ENCODE data around the gene SOD1. TPM values are rescaled to one million over a fixed set of nuclear protein-coding genes. Genes with fewer than 3 reads are reported as not detected.
"Not testable (repeated sequence)": the region's sequence is repeated elsewhere in the genome, so short reads cannot be mapped to it uniquely, and the experiment has no call there.

The SOD1 gene
- total RNA-seq, result 100 to 1,000 TPM; 190 to 265 TPM

DNA sequence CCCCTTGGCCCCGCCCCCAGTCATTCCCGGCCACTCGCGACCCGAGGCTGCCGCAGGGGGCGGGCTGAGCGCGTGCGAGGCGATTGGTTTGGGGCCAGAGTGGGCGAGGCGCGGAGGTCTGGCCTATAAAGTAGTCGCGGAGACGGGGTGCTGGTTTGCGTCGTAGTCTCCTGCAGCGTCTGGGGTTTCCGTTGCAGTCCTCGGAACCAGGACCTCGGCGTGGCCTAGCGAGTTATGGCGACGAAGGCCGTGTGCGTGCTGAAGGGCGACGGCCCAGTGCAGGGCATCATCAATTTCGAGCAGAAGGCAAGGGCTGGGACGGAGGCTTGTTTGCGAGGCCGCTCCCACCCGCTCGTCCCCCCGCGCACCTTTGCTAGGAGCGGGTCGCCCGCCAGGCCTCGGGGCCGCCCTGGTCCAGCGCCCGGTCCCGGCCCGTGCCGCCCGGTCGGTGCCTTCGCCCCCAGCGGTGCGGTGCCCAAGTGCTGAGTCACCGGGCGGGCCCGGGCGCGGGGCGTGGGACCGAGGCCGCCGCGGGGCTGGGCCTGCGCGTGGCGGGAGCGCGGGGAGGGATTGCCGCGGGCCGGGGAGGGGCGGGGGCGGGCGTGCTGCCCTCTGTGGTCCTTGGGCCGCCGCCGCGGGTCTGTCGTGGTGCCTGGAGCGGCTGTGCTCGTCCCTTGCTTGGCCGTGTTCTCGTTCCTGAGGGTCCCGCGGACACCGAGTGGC, at the start of gene SOD1:
Gene SOD1, plus strand, starts transcription at position 158 of the 723 bp plus-strand sequence. Its CDS starts 77 bp downstream, at position 235.
- H3K27ac Mint-ChIP-seq, result peak within 1 kb of the TSS; percentile 99
- peaks cover under 1% of the 10 kb centered on the region for H3K27me3 Mint-ChIP-seq
- CTCF ChIA-PET, result no interaction called here
- H3K36me3 Mint-ChIP-seq, result peaks cover 24% of the 10 kb centered on the region
- H3K4me3 Mint-ChIP-seq, result peak within 1 kb of the TSS; percentile 90
- H3K4me1 Mint-ChIP-seq, result peaks cover 67% of the 10 kb centered on the region
- DNase-seq (peak; percentile 96), ATAC-seq (peak; percentile 96)
- no peaks in the 10 kb centered on the region for H3K9me3 Mint-ChIP-seq (ENCODE audit: low read depth)

DNA sequence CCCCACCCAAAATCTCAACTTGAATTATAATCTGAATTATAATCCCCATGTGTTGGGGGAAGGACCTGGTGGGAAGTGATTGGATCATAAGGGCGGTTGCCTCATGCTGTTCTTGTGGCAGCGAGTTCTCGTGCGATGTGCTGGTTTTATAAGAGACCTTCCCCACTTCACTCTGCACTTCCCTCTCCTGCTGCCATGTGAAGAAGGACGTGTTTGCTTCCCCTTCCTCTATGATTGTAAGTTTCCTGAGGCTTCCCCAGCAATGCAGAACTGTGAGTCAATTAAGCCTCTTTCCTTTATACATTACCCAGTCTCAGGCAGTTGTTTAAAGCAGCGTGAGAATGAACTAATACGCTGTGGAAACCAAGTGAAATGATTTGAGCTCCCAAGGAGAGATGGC, 48.0 kb upstream of the SOD1 start:
- Mint-ChIP-seq H3K36me3 (peaks cover 3% of the 10 kb centered on the region), H3K4me1 (peaks cover 3% of the 10 kb centered on the region), H3K9me3 (ENCODE audit: low read depth) (peaks cover 7% of the 10 kb centered on the region), H3K4me3 (no peak overlapping the region), H3K27me3 (peaks cover 19% of the 10 kb centered on the region), H3K27ac (no peak overlapping the region)
- CTCF ChIA-PET, result interaction anchor here (1.3 kb wide), 1 partner anchor 413 kb away, joined by 3 read pairs; no protein-coding TSS in a partner anchor
- DNase-seq (no peak), ATAC-seq (no peak)

GRCh38 chr21:31612894-31613785, 46.4 kb upstream of the SOD1 start:
- H3K27ac Mint-ChIP-seq, result no peak overlapping the region
- DNase-seq, result no peak
- peaks cover 3% of the 10 kb centered on the region for H3K36me3 Mint-ChIP-seq
- peaks cover 3% of the 10 kb centered on the region for H3K4me1 Mint-ChIP-seq
- ATAC-seq, result no peak
- H3K27me3 Mint-ChIP-seq, result peaks cover 19% of the 10 kb centered on the region
- CTCF ChIA-PET, result interaction anchor here (0.6 to 0.8 kb wide), 3 partner anchors 11 to 527 kb away, joined by 3 to 6 read pairs (median 3); no protein-coding TSS in a partner anchor
- H3K4me3 Mint-ChIP-seq, result no peak overlapping the region
- peaks cover 7% of the 10 kb centered on the region for H3K9me3 Mint-ChIP-seq (ENCODE audit: low read depth)

GRCh38 chr21:31614705-31615104, 44.8 kb upstream of the SOD1 start:
- ATAC-seq (no peak), DNase-seq (no peak)
- Mint-ChIP-seq H3K36me3 (peaks cover 7% of the 10 kb centered on the region), H3K4me1 (peaks cover 11% of the 10 kb centered on the region), H3K27me3 (peaks cover 13% of the 10 kb centered on the region), H3K27ac (no peak overlapping the region), H3K9me3 (ENCODE audit: low read depth) (peaks cover 7% of the 10 kb centered on the region), H3K4me3 (no peak overlapping the region)
- CTCF ChIA-PET, result no interaction called here

DNA sequence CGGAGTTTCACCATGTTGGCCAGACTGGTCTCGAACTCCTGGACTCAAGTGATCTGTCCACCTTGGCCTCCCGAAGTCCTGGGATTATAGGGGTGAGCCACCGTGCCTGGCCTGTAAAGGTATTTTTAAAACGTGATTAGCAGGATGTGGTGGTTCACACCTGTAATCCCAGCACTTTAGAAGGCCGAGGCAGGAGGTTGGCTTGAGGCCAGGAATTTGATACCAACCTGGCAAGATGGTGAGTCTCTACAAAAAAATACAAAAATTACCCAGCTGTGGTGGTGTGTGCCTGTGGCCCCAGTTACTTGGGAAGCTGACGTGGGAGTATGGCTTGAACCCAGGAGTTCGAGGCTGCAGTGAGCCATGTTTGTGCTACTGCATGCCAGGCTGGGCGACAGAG, 43.3 kb upstream of the SOD1 start:
- ATAC-seq, result no peak
- H3K9me3 Mint-ChIP-seq (ENCODE audit: low read depth), result peaks cover 3% of the 10 kb centered on the region
- no peak overlapping the region for H3K4me3 Mint-ChIP-seq
- peaks cover 7% of the 10 kb centered on the region for H3K36me3 Mint-ChIP-seq
- no peak for DNase-seq
- no peak overlapping the region for H3K27ac Mint-ChIP-seq
- CTCF ChIA-PET, result no interaction called here
- peaks cover 13% of the 10 kb centered on the region for H3K27me3 Mint-ChIP-seq
- H3K4me1 Mint-ChIP-seq, result peaks cover 11% of the 10 kb centered on the region

DNA sequence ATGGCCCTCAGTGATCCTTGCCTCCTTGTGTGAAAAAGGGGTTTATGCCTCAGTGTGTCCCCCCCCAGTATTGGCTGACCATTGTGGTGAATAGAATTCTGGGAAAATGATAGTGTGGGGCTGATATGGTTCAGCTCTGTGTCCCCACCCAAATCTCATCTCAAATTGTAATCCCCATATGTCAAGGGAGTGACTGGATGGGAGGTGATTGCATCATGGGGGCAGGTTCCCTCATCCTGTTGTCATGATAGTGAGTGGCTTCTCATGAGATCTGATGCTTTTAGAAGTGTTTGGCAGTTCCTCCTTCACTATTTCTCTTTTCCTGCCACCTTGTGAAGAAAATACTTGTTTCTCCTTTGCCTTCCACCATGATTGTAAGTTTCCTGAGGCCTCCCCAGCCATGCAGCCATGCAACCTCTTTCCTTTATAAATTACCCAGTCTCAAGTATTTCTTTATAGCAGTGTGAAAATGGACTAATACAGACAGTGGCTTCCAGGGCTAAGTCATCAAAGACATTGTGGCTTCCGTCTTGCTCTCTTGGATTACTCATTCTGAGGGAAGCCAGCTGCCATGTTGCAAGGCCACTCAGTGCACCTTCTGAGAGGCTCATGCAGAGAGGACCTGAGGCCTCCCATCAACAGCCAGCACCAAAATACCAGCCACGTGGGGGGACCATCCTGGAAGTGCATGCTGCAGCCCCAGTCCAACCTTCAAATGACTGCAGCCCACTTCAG, 40.6 kb upstream of the SOD1 start:
- H3K4me1 Mint-ChIP-seq, result peaks cover 15% of the 10 kb centered on the region

GRCh38 chr21:31622397-31622796, 37.1 kb upstream of the SOD1 start:
- Mint-ChIP-seq H3K36me3 (peaks cover 5% of the 10 kb centered on the region), H3K27ac (no peak overlapping the region), H3K27me3 (no peaks in the 10 kb centered on the region), H3K4me1 (peaks cover 15% of the 10 kb centered on the region), H3K9me3 (ENCODE audit: low read depth) (no peaks in the 10 kb centered on the region), H3K4me3 (no peak overlapping the region)
- ATAC-seq (no peak), DNase-seq (no peak)
- CTCF ChIA-PET, result no interaction called here

More for the DNA sequence above, 40.6 kb upstream of the SOD1 start:
- Mint-ChIP-seq H3K27ac (no peak overlapping the region), H3K27me3 (peaks cover 2% of the 10 kb centered on the region), H3K36me3 (peaks cover 5% of the 10 kb centered on the region), H3K9me3 (ENCODE audit: low read depth) (no peaks in the 10 kb centered on the region), H3K4me3 (no peak overlapping the region)
- CTCF ChIA-PET, result interaction anchor here (0.6 kb wide), 1 partner anchor 37 kb away, joined by 3 read pairs; no protein-coding TSS in a partner anchor
- peak; percentile 46 for DNase-seq
- peak; percentile 36 for ATAC-seq

DNA sequence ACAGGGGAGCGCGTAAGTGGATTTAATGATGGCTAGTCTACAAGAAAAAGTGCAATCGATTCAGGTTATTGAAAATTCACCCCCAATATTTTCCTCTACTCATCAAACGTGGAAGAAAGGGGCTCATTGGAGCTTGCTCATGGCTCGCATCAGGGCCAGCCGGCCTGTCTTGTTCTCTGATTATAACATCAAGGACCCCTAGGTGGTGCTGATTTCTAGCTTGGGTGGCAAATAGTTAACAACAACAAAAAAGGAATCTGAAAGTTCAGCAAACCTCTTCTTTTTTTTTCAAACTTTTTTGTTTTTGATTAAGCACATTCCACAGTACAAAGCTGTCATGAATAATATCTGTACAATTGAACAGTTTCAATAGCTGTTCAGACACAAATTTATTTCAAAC, 35.8 kb upstream of the SOD1 start:
- CTCF ChIA-PET, result interaction anchor here (1.5 kb wide), 1 partner anchor 18 kb away, joined by 3 read pairs; no protein-coding TSS in a partner anchor
- Mint-ChIP-seq H3K27ac (no peak overlapping the region), H3K27me3 (peaks cover 2% of the 10 kb centered on the region), H3K4me1 (peaks cover 13% of the 10 kb centered on the region), H3K36me3 (peaks cover 3% of the 10 kb centered on the region), H3K9me3 (ENCODE audit: low read depth) (no peaks in the 10 kb centered on the region), H3K4me3 (no peak overlapping the region)
- DNase-seq (no peak), ATAC-seq (no peak)

- H3K4me3 Mint-ChIP-seq, result no peak overlapping the region
- CTCF ChIA-PET, result interaction anchor here (1.5 kb wide), 1 partner anchor 19 kb away, joined by 3 read pairs; no protein-coding TSS in a partner anchor
- DNase-seq (no peak), ATAC-seq (no peak)
- peaks cover 2% of the 10 kb centered on the region for H3K27me3 Mint-ChIP-seq
- H3K27ac Mint-ChIP-seq, result no peak overlapping the region
- H3K4me1 Mint-ChIP-seq, result peaks cover 8% of the 10 kb centered on the region
- peaks cover 1% of the 10 kb centered on the region for H3K36me3 Mint-ChIP-seq
- no peaks in the 10 kb centered on the region for H3K9me3 Mint-ChIP-seq (ENCODE audit: low read depth)
Observed at GRCh38 chr21:31624181-31624580, 35.3 kb upstream of the SOD1 start.

DNA sequence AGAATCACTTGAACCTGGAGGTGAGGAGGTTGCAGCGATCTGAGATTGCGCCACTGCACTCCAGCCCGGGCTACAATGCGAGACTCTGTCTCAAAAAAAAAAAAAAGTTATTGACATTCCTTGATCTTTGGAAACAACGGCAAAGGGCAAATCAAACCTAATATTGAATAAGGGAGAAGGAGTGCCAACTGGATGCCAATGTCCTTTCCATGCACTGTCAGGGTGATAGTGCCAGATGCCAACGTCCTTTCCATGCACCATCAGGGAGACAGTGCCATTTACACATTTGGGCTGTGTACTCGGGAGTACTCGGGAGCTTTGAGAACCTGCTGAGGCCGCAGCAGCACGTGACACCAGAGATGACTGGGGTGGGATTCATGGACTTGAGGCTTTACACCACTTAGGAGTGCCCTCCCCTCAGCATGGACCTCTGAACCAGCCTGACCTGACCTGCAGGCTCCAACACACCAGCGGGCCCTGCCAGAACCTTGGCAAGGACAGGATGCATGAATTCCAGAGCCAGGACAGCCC, 34.5 kb upstream of the SOD1 start:
- Mint-ChIP-seq H3K27me3 (peaks cover 2% of the 10 kb centered on the region), H3K27ac (no peak overlapping the region), H3K36me3 (no peaks in the 10 kb centered on the region), H3K4me3 (no peak overlapping the region), H3K4me1 (peaks cover 6% of the 10 kb centered on the region), H3K9me3 (ENCODE audit: low read depth) (no peaks in the 10 kb centered on the region)
- DNase-seq, result no peak
- CTCF ChIA-PET, result interaction anchor here (1.5 kb wide), 1 partner anchor 20 kb away, joined by 3 read pairs; no protein-coding TSS in a partner anchor
- ATAC-seq, result no peak

GRCh38 chr21:31629972-31630711, 29.4 kb upstream of the SOD1 start:
- Mint-ChIP-seq H3K27me3 (peaks cover 2% of the 10 kb centered on the region), H3K36me3 (no peaks in the 10 kb centered on the region), H3K9me3 (ENCODE audit: low read depth) (no peaks in the 10 kb centered on the region), H3K27ac (no peak overlapping the region), H3K4me1 (peaks cover under 1% of the 10 kb centered on the region), H3K4me3 (no peak overlapping the region)
- ATAC-seq, result no peak
- CTCF ChIA-PET, result no interaction called here
- no peak for DNase-seq

- H3K27ac Mint-ChIP-seq; CTCF ChIA-PET; DNase-seq; H3K4me3 Mint-ChIP-seq; H3K9me3 Mint-ChIP-seq (ENCODE audit: low read depth); H3K4me1 Mint-ChIP-seq; H3K27me3 Mint-ChIP-seq; H3K36me3 Mint-ChIP-seq; ATAC-seq: not testable (repeated sequence)
Observed at GRCh38 chr21:31631881-31632280, 27.6 kb upstream of the SOD1 start.

Data from activated CD8-positive, alpha-beta memory T cell treated with anti-CD3 and anti-CD28 coated beads, Interleukin-2, amount 10 ng/mL, durations not matched to agents 7 days and 5 days (primary cell).